Osteoblast (primary cell): ENCODE measurements around the gene SH3BP2. TPM values are rescaled to one million over a fixed set of nuclear protein-coding genes. Genes with fewer than 3 reads are reported as not detected.
A peak's percentile ranks its signal among the peaks of the same experiment; 100 is the strongest.

ENCODE experiments used
- DNase-seq: peaks from one replicate; pipeline ENCODE4 v3.0.0; 2011; ENCODE audit warnings: low spot score, mixed read lengths; ENCODE audit not compliant: insufficient read length; ENCODE audit errors: missing footprints
- H2AFZ ChIP-seq: 2 replicates; pipeline ENCODE4 v1.6.0; 2011; ENCODE audit warnings: mild to moderate bottlenecking, low read length
- H3K27ac ChIP-seq: 2 replicates; pipeline ENCODE4 v1.5.1; 2011; ENCODE audit warnings: mild to moderate bottlenecking, low read depth, low read length, moderate library complexity
- H3K27me3 ChIP-seq: 2 replicates; pipeline ENCODE4 v1.6.0; 2012; ENCODE audit warnings: mild to moderate bottlenecking, control low read depth, inconsistent platforms, low read length, moderate library complexity; ENCODE audit not compliant: insufficient read depth
- H3K36me3 ChIP-seq: 2 replicates; pipeline ENCODE4 v1.5.1; 2011; ENCODE audit warnings: mild to moderate bottlenecking, low read length, control low read depth, moderate library complexity; ENCODE audit not compliant: insufficient read depth
- H3K4me1 ChIP-seq: 2 replicates; pipeline ENCODE4 v1.5.1; 2011; ENCODE audit warnings: mild to moderate bottlenecking, low read length, control low read depth, moderate library complexity; ENCODE audit not compliant: insufficient read depth
- H3K4me2 ChIP-seq: 2 replicates; pipeline ENCODE4 v1.6.0; 2011; ENCODE audit warnings: mild to moderate bottlenecking, low read length; ENCODE audit not compliant: insufficient read depth
- H3K4me3 ChIP-seq: fragments of 200-600 bp; sonication (generic); 3 replicates; pipeline ENCODE4 v1.5.1; 2012; ENCODE audit warnings: mild to moderate bottlenecking, low read length, inconsistent platforms; ENCODE audit not compliant: insufficient read depth
- H3K79me2 ChIP-seq: 2 replicates; pipeline ENCODE4 v1.6.0; 2012; ENCODE audit warnings: mild to moderate bottlenecking, low read length, control low read depth, inconsistent platforms; ENCODE audit not compliant: insufficient read depth
- H3K9me3 ChIP-seq: 2 replicates; pipeline ENCODE4 v1.5.1; 2011; ENCODE audit warnings: low read depth, low read length, control low read depth
- H4K20me1 ChIP-seq: 2 replicates; pipeline ENCODE4 v1.6.0; 2012; ENCODE audit warnings: mild to moderate bottlenecking, low read length, control low read depth; ENCODE audit not compliant: insufficient read depth
- CTCF ChIP-seq: IDR thresholded peaks from 2 replicates; pipeline ENCODE4 v1.5.1; 2011; ENCODE audit warnings: mild to moderate bottlenecking, low read depth, low read length, moderate library complexity; ENCODE audit errors: extremely low read depth
- total RNA-seq: library from RNA; depleted of rRNA; stranded (reverse); fragments of >200 nt; gene quantifications from 2 replicates; pipeline ENCODE4 v1.2.3, GENCODE V29; 2012

SH3BP2 gene
- total RNA-seq, 1 donor = 26.4 TPM

- no peak overlapping the region for H3K27ac ChIP-seq
- H3K79me2 ChIP-seq = peaks cover 47% of the 10 kb centered on the region
- H2AFZ ChIP-seq = no peak overlapping the region
- no peak for TF ChIP-seq CTCF
- no peak overlapping the region for H3K4me3 ChIP-seq
- H3K36me3 ChIP-seq = peaks cover 17% of the 10 kb centered on the region
- peaks cover 35% of the 10 kb centered on the region for H4K20me1 ChIP-seq
- H3K27me3 ChIP-seq = no peaks in the 10 kb centered on the region
- H3K9me3 ChIP-seq = peaks cover 3% of the 10 kb centered on the region
- no peak for DNase-seq
- no peak overlapping the region for H3K4me2 ChIP-seq
- no peaks in the 10 kb centered on the region for H3K4me1 ChIP-seq
These were observed 27.5 kb downstream of the SH3BP2 start for GRCh38 chr4:2820216-2820982.

GRCh38 chr4:2822461-2823300 is 29.8 kb downstream of the SH3BP2 start:
- H2AFZ ChIP-seq = no peak overlapping the region
- H3K4me1 ChIP-seq = no peaks in the 10 kb centered on the region
- H3K9me3 ChIP-seq = no peaks in the 10 kb centered on the region
- no peak overlapping the region for H3K4me3 ChIP-seq
- H3K79me2 ChIP-seq = peaks cover 30% of the 10 kb centered on the region
- no peak for TF ChIP-seq CTCF
- no peaks in the 10 kb centered on the region for H3K27me3 ChIP-seq
- H4K20me1 ChIP-seq = peaks cover 24% of the 10 kb centered on the region
- H3K27ac ChIP-seq = no peak overlapping the region
- H3K4me2 ChIP-seq = no peak overlapping the region
- H3K36me3 ChIP-seq = peaks cover 26% of the 10 kb centered on the region
- DNase-seq = peak; percentile 3

- peak; percentile 78 for DNase-seq
- no peak overlapping the region for H3K4me2 ChIP-seq
- no peaks in the 10 kb centered on the region for H3K4me1 ChIP-seq
- TF ChIP-seq CTCF = no peak
- H3K36me3 ChIP-seq = peaks cover 26% of the 10 kb centered on the region
- H3K27me3 ChIP-seq = no peaks in the 10 kb centered on the region
- no peak overlapping the region for H2AFZ ChIP-seq
- no peak overlapping the region for H3K27ac ChIP-seq
- no peak overlapping the region for H3K4me3 ChIP-seq
- H3K79me2 ChIP-seq = peaks cover 27% of the 10 kb centered on the region
- no peaks in the 10 kb centered on the region for H3K9me3 ChIP-seq
- peaks cover 24% of the 10 kb centered on the region for H4K20me1 ChIP-seq
These were observed 30.4 kb downstream of the SH3BP2 start for GRCh38 chr4:2823301-2823670.
